Mesenchymal stem cell (in vitro differentiated cells and primary cell): ENCODE measurements around the gene LYPLA2.

Experiments used
- DNase-seq: peaks from one replicate; pipeline ENCODE4 v3.0.0-alpha.2; 2013
- H2AFZ ChIP-seq: one replicate; pipeline ENCODE4 v1.6.1; 2013; ENCODE audit warnings: low read depth, mild to moderate bottlenecking, control low read depth, inconsistent platforms, low read length, moderate library complexity
- H2AK5ac ChIP-seq: 2 replicates; pipeline ENCODE4 v1.6.1; 2013; ENCODE audit warnings: low read length, moderate library complexity, mild to moderate bottlenecking, inconsistent platforms; ENCODE audit not compliant: severe bottlenecking
- H2BK120ac ChIP-seq: one replicate; pipeline ENCODE4 v1.6.1; 2013; ENCODE audit warnings: low read depth, mild to moderate bottlenecking, inconsistent platforms, low read length, moderate library complexity
- H2BK12ac ChIP-seq, 2 experiments: one replicate each; pipeline ENCODE4 v1.6.1; 2013; ENCODE audit warnings: inconsistent platforms in 2 of 2, low read length in 2 of 2, mild to moderate bottlenecking in 2 of 2, moderate library complexity in 2 of 2, control low read depth in 1 of 2
- H2BK15ac ChIP-seq: one replicate; pipeline ENCODE4 v1.6.1; 2013; ENCODE audit warnings: mild to moderate bottlenecking, low read depth, inconsistent platforms; ENCODE audit not compliant: poor library complexity, severe bottlenecking
- H2BK5ac ChIP-seq: 2 replicates; pipeline ENCODE4 v1.6.1; 2013; ENCODE audit warnings: low read depth, mild to moderate bottlenecking, low read length, control low read depth, inconsistent platforms; ENCODE audit not compliant: poor library complexity, severe bottlenecking
- H3K14ac ChIP-seq, 2 experiments: one replicate each; pipeline ENCODE4 v1.6.1; 2013; ENCODE audit warnings: inconsistent platforms in 2 of 2, low read length in 2 of 2, control low read depth in 1 of 2, mild to moderate bottlenecking in 1 of 2, moderate library complexity in 1 of 2
- H3K18ac ChIP-seq, 2 experiments: one replicate each; pipeline ENCODE4 v1.6.1; 2013; ENCODE audit warnings: inconsistent platforms in 2 of 2, low read length in 2 of 2, control low read depth in 1 of 2, low read depth in 1 of 2, mild to moderate bottlenecking in 1 of 2
- H3K23ac ChIP-seq, 2 experiments: one replicate each; pipeline ENCODE4 v1.6.1; 2013; ENCODE audit warnings: inconsistent platforms in 2 of 2, low read length in 2 of 2, mild to moderate bottlenecking in 2 of 2, moderate library complexity in 2 of 2, control low read depth in 1 of 2
- H3K27ac ChIP-seq: 2 replicates; pipeline ENCODE4 v1.5.1; 2013; ENCODE audit warnings: mild to moderate bottlenecking, moderate library complexity, low read length, control low read depth, inconsistent platforms; ENCODE audit not compliant: poor library complexity, severe bottlenecking
- H3K27me3 ChIP-seq, 2 experiments: 2 replicates each; pipeline versions ENCODE4 v1.6.1 to v1.7.0; 2013; ENCODE audit warnings: low read length in 2 of 2, mild to moderate bottlenecking in 2 of 2, moderate library complexity in 2 of 2, control low read depth in 1 of 2, inconsistent platforms in 1 of 2; ENCODE audit not compliant: control insufficient read depth in 1 of 2, insufficient read depth in 1 of 2
- H3K36me3 ChIP-seq, 2 experiments: 2 replicates each; pipeline versions ENCODE4 v1.6.1 to v1.7.0; 2013; ENCODE audit warnings: low read length in 2 of 2, control low read depth in 1 of 2, inconsistent platforms in 1 of 2, low read depth in 1 of 2, mild to moderate bottlenecking in 1 of 2; ENCODE audit not compliant: insufficient read depth in 2 of 2, control insufficient read depth in 1 of 2
- H3K4ac ChIP-seq, 2 experiments: one replicate each; pipeline ENCODE4 v1.6.1; 2013; ENCODE audit warnings: inconsistent platforms in 2 of 2, low read length in 2 of 2, mild to moderate bottlenecking in 2 of 2, moderate library complexity in 2 of 2, control low read depth in 1 of 2, low read depth in 1 of 2
- H3K4me1 ChIP-seq: 2 replicates; pipeline ENCODE4 v1.6.1; 2013; ENCODE audit warnings: low read depth, low read length, control low read depth; ENCODE audit not compliant: control insufficient read depth, insufficient read depth
- H3K4me2 ChIP-seq: 2 replicates; pipeline ENCODE4 v1.6.1; 2013; ENCODE audit warnings: low read length, mild to moderate bottlenecking, inconsistent platforms; ENCODE audit not compliant: poor library complexity, severe bottlenecking
- H3K4me3 ChIP-seq, 2 experiments: 2 replicates each; pipeline versions ENCODE4 v1.5.1 to v1.7.0; 2013; ENCODE audit warnings: low read length in 2 of 2, mild to moderate bottlenecking in 2 of 2, control low read depth in 1 of 2, low read depth in 1 of 2; ENCODE audit not compliant: insufficient read depth in 1 of 2
- H3K79me1 ChIP-seq: replicated peaks from 2 replicates; pipeline ENCODE4 v1.6.1; 2013; ENCODE audit warnings: mild to moderate bottlenecking, control low read depth, low read length, inconsistent platforms; ENCODE audit not compliant: poor library complexity, severe bottlenecking
- H3K9ac ChIP-seq: 2 replicates; pipeline ENCODE4 v1.7.0; 2013; ENCODE audit warnings: mild to moderate bottlenecking, low read length, moderate library complexity
- H3K9me3 ChIP-seq: 2 replicates; pipeline ENCODE4 v1.7.0; 2013; ENCODE audit warnings: mild to moderate bottlenecking, low read length; ENCODE audit not compliant: control insufficient read depth
- H4K8ac ChIP-seq: one replicate; pipeline ENCODE4 v1.6.1; 2013; ENCODE audit warnings: inconsistent platforms, mild to moderate bottlenecking, low read length, moderate library complexity
- H4K91ac ChIP-seq: one replicate; pipeline ENCODE4 v1.6.1; 2013; ENCODE audit warnings: mild to moderate bottlenecking, low read length, inconsistent platforms
- WGBS: methylation state at CpG from one replicate; pipeline ENCODE4 v1.1.7; 2013; ENCODE audit warnings: mixed read lengths; 5-methylcytosine and 5-hydroxymethylcytosine counted together

The LYPLA2 gene

DNA sequence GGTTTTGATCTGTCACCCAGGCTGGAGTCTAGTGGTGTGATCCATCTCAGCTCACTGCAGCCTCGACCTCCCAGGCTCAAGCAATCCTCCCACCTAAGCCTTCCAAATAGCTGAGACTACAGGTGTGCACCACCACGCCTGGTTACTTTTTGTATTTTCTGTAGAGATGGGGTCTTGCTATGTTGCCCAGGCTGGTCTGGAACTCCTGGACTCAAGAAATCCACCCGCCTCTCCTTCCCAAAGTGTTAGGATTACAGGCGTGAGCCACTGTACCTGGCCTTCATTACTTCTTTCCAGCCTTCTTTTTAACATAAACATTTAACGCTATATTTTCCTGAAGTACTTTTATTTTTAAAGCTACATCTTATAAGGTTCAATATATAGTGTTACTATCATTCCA, 52.7 kb downstream of the LYPLA2 start:
- DNase-seq, result no peak
- Histone ChIP-seq H3K4me2 (no peak overlapping the region), H3K4me3 (no peak overlapping the region), H2BK15ac (no peak overlapping the region), H3K14ac (no peak overlapping the region), H2BK120ac (no peak overlapping the region), H3K79me1 (no peaks in the 10 kb centered on the region), H3K9me3 (peaks cover 5% of the 10 kb centered on the region), H3K27ac (no peak overlapping the region), H4K8ac (no peak overlapping the region), H2AK5ac (no peak overlapping the region), H4K91ac (no peak overlapping the region), H2BK12ac (no peak overlapping the region), H2AFZ (no peak overlapping the region), H3K27me3 (peaks cover 0 to 14% of the 10 kb centered on the region in 2 experiments), H3K4me1 (no peaks in the 10 kb centered on the region), H3K23ac (no peak overlapping the region), H3K4ac (no peak overlapping the region), H2BK5ac (no peak overlapping the region), H3K36me3 (peaks cover 3 to 11% of the 10 kb centered on the region in 2 experiments), H3K9ac (no peak overlapping the region), H3K18ac (no peak overlapping the region)
- WGBS, result 84% methylated on average over 2 of the region's 5 CpGs
